Karpas-422 (cell line): ENCODE results near the gene CFAP100. TPM values are rescaled to one million over a fixed set of nuclear protein-coding genes. Genes with fewer than 3 reads are reported as not detected.

Experiments
- DNase-seq: peaks from one replicate; pipeline ENCODE4 v3.0.0-alpha.2; 2015
- H2AFZ ChIP-seq: fragments of 200-600 bp; sonication (generic); 2 replicates; pipeline ENCODE4 v1.6.1; 2014; ENCODE audit warnings: antibody characterized with exemption, low read length, mixed read lengths
- H3K27ac ChIP-seq: fragments of 200-600 bp; sonication (generic); 2 replicates; pipeline ENCODE4 v1.5.1; 2014; ENCODE audit warnings: mild to moderate bottlenecking, low read length, moderate library complexity
- H3K27me3 ChIP-seq: fragments of 200-600 bp; sonication (generic); 2 replicates; pipeline ENCODE4 v1.6.1; 2014; ENCODE audit warnings: low read length, mixed read lengths
- H3K36me3 ChIP-seq: fragments of 200-600 bp; sonication (generic); 2 replicates; pipeline ENCODE4 v1.6.1; 2014; ENCODE audit warnings: low read length, mixed read lengths; ENCODE audit not compliant: insufficient read depth
- H3K4me1 ChIP-seq: fragments of 200-600 bp; sonication (generic); 2 replicates; pipeline ENCODE4 v1.6.1; 2014; ENCODE audit warnings: mild to moderate bottlenecking, low read length, mixed read lengths
- H3K4me2 ChIP-seq: fragments of 200-600 bp; sonication (generic); 2 replicates; pipeline ENCODE4 v1.6.1; 2014; ENCODE audit warnings: low read length, low read depth, mild to moderate bottlenecking; ENCODE audit not compliant: poor library complexity, severe bottlenecking
- H3K4me3 ChIP-seq: fragments of 200-600 bp; sonication (generic); 2 replicates; pipeline ENCODE4 v1.5.1; 2014; ENCODE audit warnings: mild to moderate bottlenecking, antibody characterized with exemption, low read length, mixed read lengths
- H3K79me2 ChIP-seq: fragments of 200-600 bp; sonication (generic); 2 replicates; pipeline ENCODE4 v1.6.1; 2014; ENCODE audit warnings: mild to moderate bottlenecking, low read length, mixed read lengths
- H3K9ac ChIP-seq: fragments of 200-600 bp; sonication (generic); 2 replicates; pipeline ENCODE4 v1.6.0; 2014; ENCODE audit warnings: low read length
- H3K9me2 ChIP-seq: fragments of 200-600 bp; sonication (generic), shearing (Covaris generic); replicated peaks from 2 replicates; pipeline ENCODE4 v1.6.0; 2014; ENCODE audit warnings: mild to moderate bottlenecking, low read length, moderate library complexity; ENCODE audit not compliant: insufficient read depth
- H3K9me3 ChIP-seq: fragments of 300-700, 200-600 bp; sonication (generic); 2 replicates; pipeline ENCODE4 v1.6.1; 2014; ENCODE audit warnings: low read length, mixed read lengths
- H4K20me1 ChIP-seq: fragments of 200-600 bp; sonication (generic); 2 replicates; pipeline ENCODE4 v1.6.1; 2014; ENCODE audit warnings: mild to moderate bottlenecking, antibody characterized with exemption, low read length, low read depth; ENCODE audit not compliant: insufficient read depth
- total RNA-seq: library from RNA; depleted of rRNA; stranded (reverse); fragments of >200 nt; shearing (Covaris generic); gene quantifications from 2 replicates; pipeline ENCODE4 v1.2.3, GENCODE V29; 2014; ENCODE audit warnings: low replicate concordance

CFAP100 gene
- total RNA-seq, 1 experiment from 2014 or later: not detected

GRCh38 chr3:126349611-126350501 is 44.9 kb upstream of the CFAP100 start:
- Histone ChIP-seq H3K4me2 (no peak overlapping the region), H3K9me3 (no peaks in the 10 kb centered on the region), H3K79me2 (no peaks in the 10 kb centered on the region), H3K4me3 (no peak overlapping the region), H2AFZ (no peak overlapping the region), H3K36me3 (no peaks in the 10 kb centered on the region), H3K4me1 (no peaks in the 10 kb centered on the region), H4K20me1 (no peaks in the 10 kb centered on the region), H3K27me3 (no peaks in the 10 kb centered on the region), H3K9me2 (no peaks in the 10 kb centered on the region), H3K9ac (no peak overlapping the region), H3K27ac (no peak overlapping the region)
- no peak for DNase-seq

GRCh38 chr3:126350502-126351085 is 44.1 kb upstream of the CFAP100 start:
- no peaks in the 10 kb centered on the region for H3K79me2 ChIP-seq
- no peak overlapping the region for H3K9ac ChIP-seq
- H3K4me1 ChIP-seq: no peaks in the 10 kb centered on the region
- H3K36me3 ChIP-seq: no peaks in the 10 kb centered on the region
- no peak overlapping the region for H3K4me3 ChIP-seq
- no peak overlapping the region for H3K4me2 ChIP-seq
- no peaks in the 10 kb centered on the region for H3K9me3 ChIP-seq
- no peak overlapping the region for H3K27ac ChIP-seq
- no peaks in the 10 kb centered on the region for H3K9me2 ChIP-seq
- no peaks in the 10 kb centered on the region for H4K20me1 ChIP-seq
- DNase-seq: no peak
- no peaks in the 10 kb centered on the region for H3K27me3 ChIP-seq
- H2AFZ ChIP-seq: no peak overlapping the region

GRCh38 chr3:126351086-126351770 is 43.5 kb upstream of the CFAP100 start:
- no peaks in the 10 kb centered on the region for H3K27me3 ChIP-seq
- H3K9me3 ChIP-seq: no peaks in the 10 kb centered on the region
- no peaks in the 10 kb centered on the region for H3K4me1 ChIP-seq
- H3K79me2 ChIP-seq: no peaks in the 10 kb centered on the region
- H2AFZ ChIP-seq: no peak overlapping the region
- no peaks in the 10 kb centered on the region for H3K9me2 ChIP-seq
- H3K36me3 ChIP-seq: no peaks in the 10 kb centered on the region
- H4K20me1 ChIP-seq: no peaks in the 10 kb centered on the region
- H3K9ac ChIP-seq: no peak overlapping the region
- H3K4me2 ChIP-seq: no peak overlapping the region
- no peak overlapping the region for H3K27ac ChIP-seq
- no peak overlapping the region for H3K4me3 ChIP-seq
- no peak for DNase-seq

GRCh38 chr3:126351771-126352475 is 42.8 kb upstream of the CFAP100 start:
- no peak overlapping the region for H3K4me3 ChIP-seq
- H3K79me2 ChIP-seq: no peaks in the 10 kb centered on the region
- H3K9me3 ChIP-seq: no peaks in the 10 kb centered on the region
- H3K4me2 ChIP-seq: no peak overlapping the region
- no peaks in the 10 kb centered on the region for H4K20me1 ChIP-seq
- no peaks in the 10 kb centered on the region for H3K9me2 ChIP-seq
- H3K27me3 ChIP-seq: no peaks in the 10 kb centered on the region
- no peaks in the 10 kb centered on the region for H3K4me1 ChIP-seq
- H3K9ac ChIP-seq: no peak overlapping the region
- no peak overlapping the region for H2AFZ ChIP-seq
- no peak for DNase-seq
- H3K27ac ChIP-seq: no peak overlapping the region
- H3K36me3 ChIP-seq: no peaks in the 10 kb centered on the region

- H3K27me3 ChIP-seq: no peaks in the 10 kb centered on the region
- no peaks in the 10 kb centered on the region for H3K36me3 ChIP-seq
- no peak overlapping the region for H3K27ac ChIP-seq
- H3K4me1 ChIP-seq: no peaks in the 10 kb centered on the region
- H3K9me3 ChIP-seq: no peaks in the 10 kb centered on the region
- H3K9ac ChIP-seq: no peak overlapping the region
- no peaks in the 10 kb centered on the region for H3K79me2 ChIP-seq
- DNase-seq: no peak
- no peak overlapping the region for H3K4me2 ChIP-seq
- H3K4me3 ChIP-seq: no peak overlapping the region
- no peak overlapping the region for H2AFZ ChIP-seq
- no peaks in the 10 kb centered on the region for H3K9me2 ChIP-seq
- H4K20me1 ChIP-seq: no peaks in the 10 kb centered on the region
Measured at GRCh38 chr3:126352476-126353454, 41.9 kb upstream of the CFAP100 start.

- DNase-seq: no peak
Measured at GRCh38 chr3:126353694-126354321, 40.9 kb upstream of the CFAP100 start.

GRCh38 chr3:126354776-126355175 is 39.9 kb upstream of the CFAP100 start:
- H3K9me3 ChIP-seq: no peaks in the 10 kb centered on the region
- no peaks in the 10 kb centered on the region for H3K27me3 ChIP-seq
- no peak for DNase-seq
- no peaks in the 10 kb centered on the region for H3K79me2 ChIP-seq
- no peak overlapping the region for H2AFZ ChIP-seq
- H3K36me3 ChIP-seq: no peaks in the 10 kb centered on the region
- H3K9me2 ChIP-seq: no peaks in the 10 kb centered on the region
- no peak overlapping the region for H3K4me3 ChIP-seq
- H3K4me1 ChIP-seq: no peaks in the 10 kb centered on the region
- no peak overlapping the region for H3K9ac ChIP-seq
- H4K20me1 ChIP-seq: no peaks in the 10 kb centered on the region
- no peak overlapping the region for H3K27ac ChIP-seq
- no peak overlapping the region for H3K4me2 ChIP-seq

More at GRCh38 chr3:126353694-126354321, 40.9 kb upstream of the CFAP100 start:
- no peaks in the 10 kb centered on the region for H3K27me3 ChIP-seq
- H3K36me3 ChIP-seq: no peaks in the 10 kb centered on the region
- no peak overlapping the region for H2AFZ ChIP-seq
- no peaks in the 10 kb centered on the region for H3K9me3 ChIP-seq
- no peaks in the 10 kb centered on the region for H3K4me1 ChIP-seq
- no peak overlapping the region for H3K27ac ChIP-seq
- no peak overlapping the region for H3K9ac ChIP-seq
- no peak overlapping the region for H3K4me3 ChIP-seq
- no peaks in the 10 kb centered on the region for H3K9me2 ChIP-seq
- H4K20me1 ChIP-seq: no peaks in the 10 kb centered on the region
- no peak overlapping the region for H3K4me2 ChIP-seq
- H3K79me2 ChIP-seq: no peaks in the 10 kb centered on the region
